ENCODE data around the gene POMGNT2. TPM values are rescaled to one million over a fixed set of nuclear protein-coding genes. Genes with fewer than 3 reads are reported as not detected.

POMGNT2 gene
- total RNA-seq (2014; rRNA removed; shearing (Covaris generic)): 21.9 and 24.6 TPM in 2 replicates

GRCh38 chr3:43105596-43106292, at the start of gene POMGNT2:
TSS of gene POMGNT2 (minus strand) at chr3:43106079. CDS start at chr3:43081431, 24,648 bp downstream.
- DNase-seq (ENCODE audit: low spot score): peak; percentile 90
- in situ Hi-C loops (cut with HindIII; ENCODE audit: low sequenced_read_pairs): no loop called here

GRCh38 chr3:43154980-43155379, 49.1 kb upstream of the POMGNT2 start:
- DNase-seq (ENCODE audit: low spot score): no peak
- in situ Hi-C loops (cut with HindIII; ENCODE audit: low sequenced_read_pairs): no loop called here

GRCh38 chr3:43153216-43154083, 47.6 kb upstream of the POMGNT2 start:
- in situ Hi-C loops (cut with HindIII; ENCODE audit: low sequenced_read_pairs): no loop called here
- DNase-seq (ENCODE audit: low spot score): peak; percentile 96

- peak; percentile 62 for DNase-seq (ENCODE audit: low spot score)
- in situ Hi-C loops (cut with HindIII; ENCODE audit: low sequenced_read_pairs): no loop called here
Measured at GRCh38 chr3:43152649-43153048, 46.8 kb upstream of the POMGNT2 start.

- in situ Hi-C loops (cut with HindIII; ENCODE audit: low sequenced_read_pairs): no loop called here
- no peak for DNase-seq (ENCODE audit: low spot score)
Measured at GRCh38 chr3:43148033-43148432, 42.2 kb upstream of the POMGNT2 start.

GRCh38 chr3:43146599-43146998, 40.7 kb upstream of the POMGNT2 start:
- in situ Hi-C loops (cut with HindIII; ENCODE audit: low sequenced_read_pairs): no loop called here

GRCh38 chr3:43144761-43145490, 39.0 kb upstream of the POMGNT2 start:
- in situ Hi-C loops (cut with HindIII; ENCODE audit: low sequenced_read_pairs): no loop called here

More at GRCh38 chr3:43146599-43146998, 40.7 kb upstream of the POMGNT2 start:
- no peak for DNase-seq (ENCODE audit: low spot score)

GRCh38 chr3:43142472-43142871, 36.6 kb upstream of the POMGNT2 start:
- in situ Hi-C loops (cut with HindIII; ENCODE audit: low sequenced_read_pairs): no loop called here
- DNase-seq (ENCODE audit: low spot score): no peak

More at GRCh38 chr3:43144761-43145490, 39.0 kb upstream of the POMGNT2 start:
- DNase-seq (ENCODE audit: low spot score): no peak

GRCh38 chr3:43138488-43139231, 32.8 kb upstream of the POMGNT2 start:
- in situ Hi-C loops (cut with HindIII; ENCODE audit: low sequenced_read_pairs): no loop called here
- DNase-seq (ENCODE audit: low spot score): no peak

- in situ Hi-C loops (cut with HindIII; ENCODE audit: low sequenced_read_pairs): no loop called here
- peak; percentile 83 for DNase-seq (ENCODE audit: low spot score)
Measured at GRCh38 chr3:43132870-43133636, 27.2 kb upstream of the POMGNT2 start.

- DNase-seq (ENCODE audit: low spot score): peak; percentile 16
- in situ Hi-C loops (cut with HindIII; ENCODE audit: low sequenced_read_pairs): no loop called here
Measured at GRCh38 chr3:43132193-43132592, 26.3 kb upstream of the POMGNT2 start.

- in situ Hi-C loops (cut with HindIII; ENCODE audit: low sequenced_read_pairs): no loop called here
- no peak for DNase-seq (ENCODE audit: low spot score)
Measured at GRCh38 chr3:43128464-43128863, 22.6 kb upstream of the POMGNT2 start.

GRCh38 chr3:43126536-43126935, 20.7 kb upstream of the POMGNT2 start:
- no peak for DNase-seq (ENCODE audit: low spot score)
- in situ Hi-C loops (cut with HindIII; ENCODE audit: low sequenced_read_pairs): no loop called here

- DNase-seq (ENCODE audit: low spot score): no peak
- in situ Hi-C loops (cut with HindIII; ENCODE audit: low sequenced_read_pairs): no loop called here
Measured at GRCh38 chr3:43123895-43124294, 18.0 kb upstream of the POMGNT2 start.

GRCh38 chr3:43120937-43121336, 15.1 kb upstream of the POMGNT2 start:
- in situ Hi-C loops (cut with HindIII; ENCODE audit: low sequenced_read_pairs): no loop called here

GRCh38 chr3:43117257-43117656, 11.4 kb upstream of the POMGNT2 start:
- in situ Hi-C loops (cut with HindIII; ENCODE audit: low sequenced_read_pairs): no loop called here
- no peak for DNase-seq (ENCODE audit: low spot score)

More at GRCh38 chr3:43120937-43121336, 15.1 kb upstream of the POMGNT2 start:
- no peak for DNase-seq (ENCODE audit: low spot score)

GRCh38 chr3:43113671-43114070, 7.8 kb upstream of the POMGNT2 start:
- no peak for DNase-seq (ENCODE audit: low spot score)
- in situ Hi-C loops (cut with HindIII; ENCODE audit: low sequenced_read_pairs): no loop called here

GRCh38 chr3:43106293-43106628, 382 bp upstream of the POMGNT2 start:
- DNase-seq (ENCODE audit: low spot score): no peak
- in situ Hi-C loops (cut with HindIII; ENCODE audit: low sequenced_read_pairs): no loop called here
